PFSK-1 (cell line): Measurements from ENCODE around the gene GBA3.

Source experiments
- POLR2AphosphoS5 ChIP-seq: IDR thresholded peaks from 2 replicates; pipeline ENCODE4 v1.6.1; 2012; ENCODE audit warnings: low read depth, mild to moderate bottlenecking, control low read depth, low read length, moderate library complexity
- SIN3A ChIP-seq: IDR thresholded peaks from 2 replicates; pipeline ENCODE4 v1.6.1; 2012; ENCODE audit warnings: mild to moderate bottlenecking, low read length, moderate library complexity, borderline replicate concordance; ENCODE audit not compliant: insufficient read depth
- TAF1 ChIP-seq: IDR thresholded peaks from 2 replicates; pipeline ENCODE4 v1.6.1; 2012; ENCODE audit warnings: low read length, control low read depth, borderline replicate concordance; ENCODE audit not compliant: insufficient read depth
- TF ChIP-seq, protein P1 (sequence below), 2 experiments: IDR thresholded peaks; 2 replicates each; pipeline versions ENCODE4 v1.6.1 to v1.8.0; 2011 to 2012; ENCODE audit warnings: low read depth in 2 of 2, low read length in 2 of 2, control low read depth in 1 of 2, inconsistent platforms in 1 of 2, mild to moderate bottlenecking in 1 of 2, moderate library complexity in 1 of 2; ENCODE audit not compliant: insufficient read depth in 1 of 2

GRCh38 chr4:22670956-22671355, 21.8 kb upstream of the GBA3 start:
- TF ChIP-seq TAF1 (no peak), POLR2AphosphoS5 (no peak), SIN3A (no peak)
- TF ChIP-seq, protein P1, sequence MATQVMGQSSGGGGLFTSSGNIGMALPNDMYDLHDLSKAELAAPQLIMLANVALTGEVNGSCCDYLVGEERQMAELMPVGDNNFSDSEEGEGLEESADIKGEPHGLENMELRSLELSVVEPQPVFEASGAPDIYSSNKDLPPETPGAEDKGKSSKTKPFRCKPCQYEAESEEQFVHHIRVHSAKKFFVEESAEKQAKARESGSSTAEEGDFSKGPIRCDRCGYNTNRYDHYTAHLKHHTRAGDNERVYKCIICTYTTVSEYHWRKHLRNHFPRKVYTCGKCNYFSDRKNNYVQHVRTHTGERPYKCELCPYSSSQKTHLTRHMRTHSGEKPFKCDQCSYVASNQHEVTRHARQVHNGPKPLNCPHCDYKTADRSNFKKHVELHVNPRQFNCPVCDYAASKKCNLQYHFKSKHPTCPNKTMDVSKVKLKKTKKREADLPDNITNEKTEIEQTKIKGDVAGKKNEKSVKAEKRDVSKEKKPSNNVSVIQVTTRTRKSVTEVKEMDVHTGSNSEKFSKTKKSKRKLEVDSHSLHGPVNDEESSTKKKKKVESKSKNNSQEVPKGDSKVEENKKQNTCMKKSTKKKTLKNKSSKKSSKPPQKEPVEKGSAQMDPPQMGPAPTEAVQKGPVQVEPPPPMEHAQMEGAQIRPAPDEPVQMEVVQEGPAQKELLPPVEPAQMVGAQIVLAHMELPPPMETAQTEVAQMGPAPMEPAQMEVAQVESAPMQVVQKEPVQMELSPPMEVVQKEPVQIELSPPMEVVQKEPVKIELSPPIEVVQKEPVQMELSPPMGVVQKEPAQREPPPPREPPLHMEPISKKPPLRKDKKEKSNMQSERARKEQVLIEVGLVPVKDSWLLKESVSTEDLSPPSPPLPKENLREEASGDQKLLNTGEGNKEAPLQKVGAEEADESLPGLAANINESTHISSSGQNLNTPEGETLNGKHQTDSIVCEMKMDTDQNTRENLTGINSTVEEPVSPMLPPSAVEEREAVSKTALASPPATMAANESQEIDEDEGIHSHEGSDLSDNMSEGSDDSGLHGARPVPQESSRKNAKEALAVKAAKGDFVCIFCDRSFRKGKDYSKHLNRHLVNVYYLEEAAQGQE (IDR thresholded peaks at IDR 0.05; ENCODE audit: insufficient read depth in 1 of 2, low read depth in 2 of 2, low read length in 2 of 2), result no peak
